HepG2 (cell line): ENCODE data around the gene TMEM135. TPM values are rescaled to one million over a fixed set of nuclear protein-coding genes. Genes with fewer than 3 reads are reported as not detected.

ENCODE experiments used
- AKAP8 ChIP-seq: sonication (generic); formaldehyde crosslinking; IDR thresholded peaks from 2 replicates; pipeline ENCODE4 v1.5.1; 2020; ENCODE audit warnings: mild to moderate bottlenecking, missing genetic modification reagents
- FOSL2 ChIP-seq: sonication (generic); formaldehyde crosslinking; IDR thresholded peaks from 2 replicates; pipeline ENCODE4 v1.4.0; 2020; ENCODE audit warnings: missing genetic modification reagents
- HMG20A ChIP-seq: IDR thresholded peaks from 2 replicates; pipeline ENCODE4 v1.6.1; 2016; ENCODE audit warnings: borderline replicate concordance
- HNF4A ChIP-seq: sonication (generic); formaldehyde crosslinking; IDR thresholded peaks from 2 replicates; pipeline ENCODE4 v1.4.0; 2020; ENCODE audit warnings: missing genetic modification reagents
- IRX3 ChIP-seq: sonication (generic); formaldehyde crosslinking; IDR thresholded peaks from 2 replicates; pipeline ENCODE4 v1.8.1; 2023; ENCODE audit warnings: mild to moderate bottlenecking, low read depth, missing genetic modification reagents, borderline replicate concordance
- KAT2B ChIP-seq: fragments of 150-350 bp; IDR thresholded peaks from 2 replicates; pipeline ENCODE4 v1.6.1; 2014; ENCODE audit warnings: low read depth, low read length, borderline replicate concordance
- KDM3A ChIP-seq: IDR thresholded peaks from 2 replicates; pipeline ENCODE4 v1.6.1; 2018; ENCODE audit warnings: low read depth, missing compliant biosample characterization
- KLF16 ChIP-seq, 2 experiments: sonication (generic) in 1 of 2; formaldehyde crosslinking in 1 of 2; IDR thresholded peaks; 2 replicates each; pipeline versions ENCODE4 v1.6.1 to v1.8.0; 2016 to 2023; ENCODE audit warnings: missing genetic modification reagents in 2 of 2, missing compliant biosample characterization in 1 of 2
- MAFG ChIP-seq: sonication (generic); formaldehyde crosslinking; IDR thresholded peaks from 2 replicates; pipeline ENCODE4 v1.5.1; 2020; ENCODE audit warnings: mild to moderate bottlenecking, missing genetic modification reagents
- MIER3 ChIP-seq: IDR thresholded peaks from 2 replicates; pipeline ENCODE4 v1.6.1; 2016; ENCODE audit warnings: missing compliant biosample characterization, borderline replicate concordance
- MTA1 ChIP-seq: sonication (generic); formaldehyde crosslinking; IDR thresholded peaks from 2 replicates; pipeline ENCODE4 v1.4.0; 2020; ENCODE audit warnings: missing genetic modification reagents, mild to moderate bottlenecking, borderline replicate concordance
- MXD4 ChIP-seq: IDR thresholded peaks from 2 replicates; pipeline ENCODE4 v1.6.1; 2016; ENCODE audit warnings: mild to moderate bottlenecking, missing biosample characterization, missing genetic modification reagents
- RBM22 ChIP-seq: fragments of 200-400 bp; formaldehyde crosslinking; optimal IDR thresholded peaks from 2 replicates; pipeline ENCODE3; 2017; ENCODE audit warnings: mild to moderate bottlenecking, low read length, moderate library complexity
- SNAI1 ChIP-seq: sonication (generic); formaldehyde crosslinking; IDR thresholded peaks from 2 replicates; pipeline ENCODE4 v1.5.0; 2020; ENCODE audit warnings: mild to moderate bottlenecking, missing genetic modification reagents, borderline replicate concordance
- TAF1 ChIP-seq: sonication (generic); formaldehyde crosslinking; IDR thresholded peaks from 2 replicates; pipeline ENCODE4 v1.4.0; 2020; ENCODE audit warnings: missing genetic modification reagents
- TRIM24 ChIP-seq: sonication (generic); formaldehyde crosslinking; IDR thresholded peaks from 2 replicates; pipeline ENCODE4 v1.8.0; 2022; ENCODE audit warnings: mild to moderate bottlenecking, missing genetic modification reagents
- XRCC5 ChIP-seq: fragments of 200-400 bp; formaldehyde crosslinking; optimal IDR thresholded peaks from 2 replicates; pipeline ENCODE3; 2017; ENCODE audit warnings: mild to moderate bottlenecking, low read length
- YEATS4 ChIP-seq: sonication (generic); formaldehyde crosslinking; IDR thresholded peaks from 2 replicates; pipeline ENCODE4 v1.4.0; 2020; ENCODE audit warnings: missing genetic modification reagents, borderline replicate concordance
- ZMAT3 ChIP-seq: sonication (generic); formaldehyde crosslinking; conservative IDR thresholded peaks from 2 replicates; pipeline ENCODE4 v1.7.0; 2021; ENCODE audit warnings: missing genetic modification reagents
- ZNF232 ChIP-seq: sonication (generic); formaldehyde crosslinking; IDR thresholded peaks from 2 replicates; pipeline ENCODE4 v1.4.0; 2020; ENCODE audit warnings: missing genetic modification reagents, borderline replicate concordance
- ZNF335 ChIP-seq: sonication (generic); formaldehyde crosslinking; IDR thresholded peaks from 2 replicates; pipeline ENCODE4 v1.4.0; 2020; ENCODE audit warnings: missing genetic modification reagents
- ZNF543 ChIP-seq: sonication (generic); formaldehyde crosslinking; IDR thresholded peaks from 2 replicates; pipeline ENCODE4 v1.4.0; 2020; ENCODE audit warnings: mild to moderate bottlenecking, missing genetic modification reagents
- ZNF674 ChIP-seq: sonication (generic); formaldehyde crosslinking; IDR thresholded peaks from 2 replicates; pipeline ENCODE4 v1.5.0; 2020; ENCODE audit warnings: low read depth, mild to moderate bottlenecking, missing genetic modification reagents
- ZNF781 ChIP-seq: sonication (generic); formaldehyde crosslinking; IDR thresholded peaks from 2 replicates; pipeline ENCODE4 v1.5.1; 2020; ENCODE audit warnings: borderline replicate concordance, mild to moderate bottlenecking, missing genetic modification reagents; ENCODE audit errors: not compliant biosample characterization
- ZNF788 ChIP-seq: sonication (generic); formaldehyde crosslinking; IDR thresholded peaks from 2 replicates; pipeline ENCODE4 v1.5.0; 2020; ENCODE audit warnings: mild to moderate bottlenecking, missing genetic modification reagents, borderline replicate concordance
- ZSCAN25 ChIP-seq: sonication (generic); formaldehyde crosslinking; IDR thresholded peaks from 2 replicates; pipeline ENCODE4 v1.8.0; 2022; ENCODE audit warnings: mild to moderate bottlenecking, missing genetic modification reagents
- polyA plus RNA-seq, 8 experiments: library from polyadenylated mRNA; depleted of rRNA in 3 of 8; stranded (reverse) in 7 of 8; unstranded in 1 of 8; fragments of >200 nt; fragmentation: Illumina TruSeq in 4 of 8; extraction: Trizol in 4 of 8; gene quantifications; 2 replicates each; pipeline versions ENCODE4 v1.2.1 to v1.2.3, GENCODE V29; 2011 to 2016; ENCODE audit warnings: low read depth in 4 of 8, missing spikeins in 1 of 8, mixed read lengths in 1 of 8; ENCODE audit not compliant: insufficient read depth in 1 of 8
- total RNA-seq, 5 experiments: library from RNA; depleted of rRNA; stranded (reverse); fragments of >200 nt; fragmentation: Illumina TruSeq; extraction: Trizol; gene quantifications; 2 replicates each; pipeline ENCODE4 v1.2.3, GENCODE V29; 2016; ENCODE audit warnings: low read depth in 1 of 5
- TF ChIP-seq, protein P1 (sequence below): sonication (generic); formaldehyde crosslinking; IDR thresholded peaks from 2 replicates; pipeline ENCODE4 v1.5.1; 2020; ENCODE audit warnings: mild to moderate bottlenecking, missing genetic modification reagents, moderate library complexity
- TF ChIP-seq, protein P2 (sequence below): sonication (generic); formaldehyde crosslinking; IDR thresholded peaks from 2 replicates; pipeline ENCODE4 v1.4.0; 2020; ENCODE audit warnings: mild to moderate bottlenecking, missing genetic modification reagents
- TF ChIP-seq, protein P3 (sequence below): sonication (generic); formaldehyde crosslinking; conservative IDR thresholded peaks from 2 replicates; pipeline ENCODE4 v1.4.0; 2020; ENCODE audit warnings: missing genetic modification reagents

The TMEM135 gene
- total and polyA plus RNA-seq, 2 of the 13 experiments (the other 11 are each of a cell fraction or from before 2014, with no cell fraction given), result 36.6 to 88.9 TPM

DNA sequence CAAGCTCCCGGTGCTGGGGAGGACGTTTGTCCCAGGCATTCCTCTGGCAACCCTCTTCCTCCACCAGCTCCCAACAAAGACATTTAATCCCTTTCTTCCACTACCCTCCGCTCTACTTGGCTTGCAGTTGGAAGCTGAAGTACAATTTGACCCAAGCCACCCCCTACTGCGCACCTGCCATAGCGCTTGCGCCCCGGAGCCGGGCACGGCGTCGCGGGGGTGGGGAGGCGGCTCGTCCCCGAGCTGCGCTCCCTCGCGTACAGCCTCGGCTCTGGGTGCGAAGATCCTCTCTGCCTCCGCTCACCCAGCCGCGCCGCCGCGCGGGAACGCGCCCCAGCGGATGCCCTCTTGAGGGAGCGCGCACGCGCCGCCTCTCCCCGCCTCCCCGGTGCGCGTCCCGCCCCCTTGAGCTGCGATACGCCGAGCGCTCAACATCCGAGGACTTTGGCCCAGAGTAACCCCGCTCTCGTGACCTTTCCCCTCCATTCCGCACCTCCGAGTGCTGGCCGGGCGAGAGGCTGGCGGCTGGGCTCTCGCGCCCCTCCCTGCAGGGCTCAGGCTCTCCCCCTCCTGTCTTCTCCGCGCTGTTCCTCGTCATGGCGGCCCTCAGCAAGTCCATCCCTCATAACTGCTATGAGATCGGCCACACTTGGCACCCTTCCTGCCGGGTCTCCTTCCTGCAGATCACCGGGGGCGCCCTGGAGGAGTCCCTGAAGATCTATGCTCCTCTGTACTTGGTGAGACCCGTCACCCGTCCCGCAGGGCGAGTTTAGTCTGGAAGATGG lies at the start of gene TMEM135 (continued):
- TF ChIP-seq YEATS4 (CRISPR knock-in tag) (peak; percentile 64; the same call in 1 of the 2 replicates), ZNF543 (CRISPR knock-in tag) (no peak; the same call in 1 of the 2 replicates), XRCC5 (peak; percentile 83), MAFG (CRISPR knock-in tag) (no peak), MTA1 (CRISPR knock-in tag) (no peak), TAF1 (CRISPR knock-in tag) (peak; percentile 91), SNAI1 (no peak; the same call in 1 of the 2 replicates), ZMAT3 (CRISPR knock-in tag) (peak; percentile 69; the same call in 1 of the 2 replicates), RBM22 (no peak), ZSCAN25 (CRISPR knock-in tag) (no peak; the same call in 1 of the 2 replicates), MIER3 (peak; percentile 84), ZNF674 (CRISPR knock-in tag) (0 out of 2 replicates have a peak, but pooled peaks have one; percentile 19), HMG20A (no peak; the same call in 1 of the 2 replicates), ZNF788 (peak; percentile 89; the same call in 1 of the 2 replicates), IRX3 (no peak; the same call in 1 of the 2 replicates), HNF4A (CRISPR knock-in tag) (peak; percentile 94), MXD4 (CRISPR knock-in tag) (no peak), ZNF335 (peak; percentile 60; the same call in 1 of the 2 replicates), ZNF781 (CRISPR knock-in tag) (peak; percentile 51), KAT2B (no peak), KLF16 (CRISPR knock-in tag; IDR thresholded peaks at IDR 0.05) (peak in 1 of 2 experiments; percentile 91; a peak in 1 of 4 replicates), TRIM24 (CRISPR knock-in tag) (no peak), KDM3A (peak; percentile 92), FOSL2 (peak; percentile 57), AKAP8 (CRISPR knock-in tag) (peak; percentile 77), ZNF232 (CRISPR knock-in tag) (no peak)
- TF ChIP-seq, protein P1, sequence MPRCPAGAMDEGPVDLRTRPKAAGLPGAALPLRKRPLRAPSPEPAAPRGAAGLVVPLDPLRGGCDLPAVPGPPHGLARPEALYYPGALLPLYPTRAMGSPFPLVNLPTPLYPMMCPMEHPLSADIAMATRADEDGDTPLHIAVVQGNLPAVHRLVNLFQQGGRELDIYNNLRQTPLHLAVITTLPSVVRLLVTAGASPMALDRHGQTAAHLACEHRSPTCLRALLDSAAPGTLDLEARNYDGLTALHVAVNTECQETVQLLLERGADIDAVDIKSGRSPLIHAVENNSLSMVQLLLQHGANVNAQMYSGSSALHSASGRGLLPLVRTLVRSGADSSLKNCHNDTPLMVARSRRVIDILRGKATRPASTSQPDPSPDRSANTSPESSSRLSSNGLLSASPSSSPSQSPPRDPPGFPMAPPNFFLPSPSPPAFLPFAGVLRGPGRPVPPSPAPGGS, result peak; percentile 72; the same call in 1 of the 2 replicates
- TF ChIP-seq, protein P2, sequence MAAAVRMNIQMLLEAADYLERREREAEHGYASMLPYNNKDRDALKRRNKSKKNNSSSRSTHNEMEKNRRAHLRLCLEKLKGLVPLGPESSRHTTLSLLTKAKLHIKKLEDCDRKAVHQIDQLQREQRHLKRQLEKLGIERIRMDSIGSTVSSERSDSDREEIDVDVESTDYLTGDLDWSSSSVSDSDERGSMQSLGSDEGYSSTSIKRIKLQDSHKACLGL, result 0 out of 2 replicates have a peak, but pooled peaks have one; percentile 32
- TF ChIP-seq, protein P3, sequence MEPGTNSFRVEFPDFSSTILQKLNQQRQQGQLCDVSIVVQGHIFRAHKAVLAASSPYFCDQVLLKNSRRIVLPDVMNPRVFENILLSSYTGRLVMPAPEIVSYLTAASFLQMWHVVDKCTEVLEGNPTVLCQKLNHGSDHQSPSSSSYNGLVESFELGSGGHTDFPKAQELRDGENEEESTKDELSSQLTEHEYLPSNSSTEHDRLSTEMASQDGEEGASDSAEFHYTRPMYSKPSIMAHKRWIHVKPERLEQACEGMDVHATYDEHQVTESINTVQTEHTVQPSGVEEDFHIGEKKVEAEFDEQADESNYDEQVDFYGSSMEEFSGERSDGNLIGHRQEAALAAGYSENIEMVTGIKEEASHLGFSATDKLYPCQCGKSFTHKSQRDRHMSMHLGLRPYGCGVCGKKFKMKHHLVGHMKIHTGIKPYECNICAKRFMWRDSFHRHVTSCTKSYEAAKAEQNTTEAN, result no peak; the same call in 1 of the 2 replicates
